ENCODE data around the gene CCRL2.

CCRL2 gene

GRCh38 chr3:46406788-46407611 is at the start of gene CCRL2, which contains the start of gene CCR5AS:
CCRL2 (plus strand) TSS chr3:46407259; CDS start chr3:46408080, 821 bp downstream.
CCR5AS (minus strand) TSS chr3:46407066.
- peak in 2 of 3 experiments; percentile 3 to 5 for DNase-seq (ENCODE audit: low read depth in 3 of 3)

- DNase-seq (ENCODE audit: low read depth in 3 of 3) = no peak
Measured at GRCh38 chr3:46358466-46358865, 48.6 kb upstream of the CCRL2 start.

DNA sequence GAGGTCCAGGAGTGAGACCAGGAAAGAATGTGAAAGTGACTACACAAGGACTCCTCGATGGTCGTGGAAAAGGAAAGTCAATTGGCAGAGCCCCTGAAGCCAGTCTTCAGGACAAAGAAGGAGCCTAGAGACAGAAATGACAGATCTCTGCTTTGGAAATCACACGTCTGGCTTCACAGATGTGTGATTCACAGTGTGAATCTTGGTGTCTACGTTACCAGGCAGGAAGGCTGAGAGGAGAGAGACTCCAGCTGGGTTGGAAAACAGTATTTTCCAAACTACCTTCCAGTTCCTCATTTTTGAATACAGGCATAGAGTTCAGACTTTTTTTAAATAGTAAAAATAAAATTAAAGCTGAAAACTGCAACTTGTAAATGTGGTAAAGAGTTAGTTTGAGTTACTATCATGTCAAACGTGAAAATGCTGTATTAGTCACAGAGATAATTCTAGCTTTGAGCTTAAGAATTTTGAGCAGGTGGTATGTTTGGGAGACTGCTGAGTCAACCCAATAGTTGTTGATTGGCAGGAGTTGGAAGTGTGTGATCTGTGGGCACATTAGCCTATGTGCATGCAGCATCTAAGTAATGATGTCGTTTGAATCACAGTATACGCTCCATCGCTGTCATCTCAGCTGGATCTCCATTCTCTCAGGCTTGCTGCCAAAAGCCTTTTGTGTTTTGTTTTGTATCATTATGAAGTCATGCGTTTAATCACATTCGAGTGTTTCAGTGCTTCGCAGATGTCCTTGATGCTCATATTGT is 47.1 kb upstream of the CCRL2 start:
- no peak for DNase-seq (ENCODE audit: low read depth in 3 of 3)

DNA sequence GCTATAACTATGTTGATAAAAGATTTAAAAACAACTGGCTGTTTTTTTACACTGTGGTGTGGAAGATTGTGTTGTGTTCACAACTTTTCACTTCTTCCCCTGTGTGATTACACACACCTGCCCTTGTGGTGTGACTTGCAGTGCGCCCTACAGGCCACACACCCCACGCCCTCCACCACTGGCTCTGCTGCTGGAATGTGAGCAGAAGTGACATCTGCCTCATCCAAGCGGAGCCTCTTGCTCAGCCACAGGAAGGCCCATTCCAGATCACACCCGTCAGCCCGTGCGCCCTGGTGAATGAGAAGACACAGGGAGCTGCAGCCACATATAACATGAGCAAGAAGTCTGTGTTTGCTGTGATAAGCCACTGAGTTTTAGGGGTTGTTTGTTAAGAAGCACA is 46.2 kb upstream of the CCRL2 start:
- DNase-seq (ENCODE audit: low read depth in 3 of 3) = no peak

DNA sequence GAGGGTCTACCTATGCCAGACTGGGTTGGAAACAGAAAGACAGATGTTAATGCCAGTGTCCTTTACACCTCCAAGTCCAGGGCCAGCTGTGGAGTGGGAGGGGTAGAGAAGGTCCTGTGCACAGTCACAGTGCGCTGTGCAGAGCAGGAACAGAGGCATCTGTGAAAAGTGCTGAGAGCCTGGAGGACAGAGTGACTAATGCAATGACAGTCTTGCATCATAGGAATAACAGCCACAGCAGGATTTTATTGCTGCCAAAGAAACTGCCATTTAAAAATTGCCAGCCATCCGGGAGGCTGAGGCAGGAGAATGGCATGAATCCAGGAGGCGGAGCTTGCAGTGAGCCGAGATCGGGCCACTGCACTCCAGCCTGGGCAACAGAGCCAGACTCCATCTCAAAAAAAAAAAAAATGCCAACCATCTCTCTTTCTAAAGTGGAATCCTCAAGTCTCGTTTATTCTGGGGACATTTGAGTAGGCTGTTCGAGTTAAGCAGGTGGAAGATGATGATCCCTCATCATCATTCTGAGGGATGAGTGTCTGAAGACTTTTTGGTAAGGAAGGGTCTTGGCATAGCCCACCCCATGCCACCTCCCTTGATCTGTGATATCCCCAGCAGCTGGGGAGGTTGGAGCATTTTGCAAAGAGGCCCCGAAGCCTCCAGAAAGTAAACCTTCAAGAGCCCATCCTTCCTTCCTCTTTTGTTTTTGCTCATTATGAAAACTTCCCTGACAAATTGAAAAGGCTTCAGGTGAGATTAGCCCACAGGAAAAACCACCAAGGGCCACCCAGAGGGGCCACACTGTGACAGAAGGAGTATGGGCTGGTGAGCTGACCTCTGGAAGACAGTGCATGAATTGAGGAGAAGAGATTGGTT is 45.4 kb upstream of the CCRL2 start:
- no peak for DNase-seq (ENCODE audit: low read depth in 3 of 3)

DNA sequence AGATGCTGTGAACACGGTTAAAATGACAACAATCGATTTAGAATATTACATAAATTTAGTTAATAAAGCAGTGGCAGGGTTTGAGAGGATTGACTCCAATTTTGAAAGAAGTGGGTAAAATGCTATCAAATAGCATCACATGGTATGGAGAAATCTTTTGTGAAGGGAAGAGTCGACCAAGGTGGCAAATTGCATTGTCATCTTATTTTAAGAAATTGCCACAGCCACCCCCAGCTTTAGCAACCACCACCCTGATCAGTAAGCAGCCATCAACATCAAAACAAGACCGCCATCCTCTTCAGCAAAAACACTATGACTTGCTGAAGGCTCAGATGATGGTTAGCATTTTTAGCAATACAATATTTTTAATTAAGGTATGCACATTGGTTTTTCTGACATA is 42.0 kb upstream of the CCRL2 start:
- DNase-seq (ENCODE audit: low read depth in 3 of 3) = no peak

DNA sequence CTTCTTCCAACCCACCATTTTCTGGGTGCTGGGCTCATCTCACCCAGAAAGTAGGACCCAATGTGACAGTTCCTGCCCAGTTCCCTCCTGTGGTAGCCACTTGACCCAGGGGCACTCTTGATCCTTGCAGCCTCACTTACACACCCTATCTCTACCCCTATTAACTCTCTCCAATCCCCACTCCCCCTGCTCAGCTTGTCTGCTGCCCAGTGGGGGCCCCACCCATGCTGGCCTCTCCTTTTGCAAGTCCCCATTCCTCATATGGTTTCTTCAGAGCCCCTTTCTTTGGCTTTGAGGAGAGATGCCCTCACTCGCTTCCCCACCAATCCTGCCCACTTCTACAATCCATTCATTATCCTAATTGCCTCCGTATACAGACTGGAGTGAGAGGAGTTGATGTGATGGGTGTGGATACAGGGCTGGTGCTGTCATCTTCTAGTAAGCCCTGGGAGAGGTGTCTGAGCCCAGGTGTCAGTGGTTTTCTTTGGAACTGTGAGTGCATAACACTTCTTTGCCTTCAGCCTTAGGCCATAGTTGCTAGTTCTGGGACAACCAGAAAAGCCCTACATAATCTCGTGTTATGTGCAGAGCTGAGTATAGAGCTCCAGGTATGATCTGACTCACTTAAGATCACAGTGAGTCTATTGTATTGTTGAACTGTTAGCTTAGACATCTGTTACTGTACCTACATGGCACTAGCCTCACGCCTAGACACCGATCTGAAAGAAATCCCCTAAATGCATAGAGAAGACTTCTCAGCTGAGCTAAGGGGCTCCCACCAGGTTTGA is 41.1 kb upstream of the CCRL2 start:
- DNase-seq (ENCODE audit: low read depth in 3 of 3) = no peak

DNA sequence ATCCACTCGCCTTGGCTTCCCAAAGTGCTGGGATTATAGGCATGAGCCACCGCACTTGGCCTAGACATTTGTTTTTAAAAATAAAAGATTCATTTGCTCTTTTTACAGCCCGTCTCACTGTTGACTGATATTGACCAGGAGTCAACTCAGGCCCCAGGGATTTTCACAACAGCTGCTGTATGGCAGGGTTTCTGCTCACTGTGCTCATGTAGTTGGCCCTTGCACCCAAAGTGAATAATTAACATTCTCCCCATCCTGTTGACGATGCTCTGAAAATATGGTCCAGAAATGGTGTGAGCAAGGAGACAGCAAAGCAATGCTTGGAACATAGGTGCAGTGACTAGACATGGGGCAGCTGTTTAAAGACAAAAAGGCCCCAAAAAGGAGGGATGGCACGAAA is 39.2 kb upstream of the CCRL2 start:
- no peak for DNase-seq (ENCODE audit: low read depth in 3 of 3)

DNA sequence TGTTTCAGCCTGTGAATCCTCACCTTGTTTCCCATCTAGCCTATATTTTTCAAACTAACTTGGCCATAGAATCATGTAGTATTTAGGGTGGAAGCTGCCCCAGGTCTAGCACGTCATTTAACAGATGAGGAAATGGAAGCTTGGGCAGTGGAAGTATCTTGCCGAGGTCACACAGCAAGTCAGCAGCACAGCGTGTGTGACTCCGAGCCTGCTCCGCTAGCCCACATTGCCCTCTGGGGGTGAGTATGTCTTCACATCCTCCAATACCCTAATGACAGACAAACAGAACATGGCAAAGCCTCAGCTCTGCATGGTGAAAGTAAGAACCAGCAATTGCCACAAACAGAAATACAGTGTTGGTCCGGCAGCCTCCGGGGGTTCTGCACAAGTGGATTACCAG is 38.5 kb upstream of the CCRL2 start:
- peak; percentile 12 to 45 (median 23) for DNase-seq (ENCODE audit: low read depth in 3 of 3)

DNA sequence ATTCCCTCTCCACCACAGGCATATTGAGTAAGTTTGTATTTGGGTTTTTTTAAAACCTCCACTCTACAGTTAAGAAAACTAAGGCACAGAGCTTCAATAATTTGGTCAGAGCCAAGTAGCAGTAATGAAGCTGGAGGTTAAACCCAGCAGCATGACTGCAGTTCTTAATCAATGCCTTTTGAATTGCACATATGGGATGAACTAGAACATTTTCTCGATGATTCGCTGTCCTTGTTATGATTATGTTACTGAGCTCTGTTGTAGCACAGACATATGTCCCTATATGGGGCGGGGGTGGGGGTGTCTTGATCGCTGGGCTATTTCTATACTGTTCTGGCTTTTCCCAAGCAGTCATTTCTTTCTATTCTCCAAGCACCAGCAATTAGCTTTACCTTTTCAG is 37.9 kb upstream of the CCRL2 start:
- no peak for DNase-seq (ENCODE audit: low read depth in 3 of 3)

GRCh38 chr3:46369675-46370132 is 37.4 kb upstream of the CCRL2 start:
- no peak for DNase-seq (ENCODE audit: low read depth in 3 of 3)

DNA sequence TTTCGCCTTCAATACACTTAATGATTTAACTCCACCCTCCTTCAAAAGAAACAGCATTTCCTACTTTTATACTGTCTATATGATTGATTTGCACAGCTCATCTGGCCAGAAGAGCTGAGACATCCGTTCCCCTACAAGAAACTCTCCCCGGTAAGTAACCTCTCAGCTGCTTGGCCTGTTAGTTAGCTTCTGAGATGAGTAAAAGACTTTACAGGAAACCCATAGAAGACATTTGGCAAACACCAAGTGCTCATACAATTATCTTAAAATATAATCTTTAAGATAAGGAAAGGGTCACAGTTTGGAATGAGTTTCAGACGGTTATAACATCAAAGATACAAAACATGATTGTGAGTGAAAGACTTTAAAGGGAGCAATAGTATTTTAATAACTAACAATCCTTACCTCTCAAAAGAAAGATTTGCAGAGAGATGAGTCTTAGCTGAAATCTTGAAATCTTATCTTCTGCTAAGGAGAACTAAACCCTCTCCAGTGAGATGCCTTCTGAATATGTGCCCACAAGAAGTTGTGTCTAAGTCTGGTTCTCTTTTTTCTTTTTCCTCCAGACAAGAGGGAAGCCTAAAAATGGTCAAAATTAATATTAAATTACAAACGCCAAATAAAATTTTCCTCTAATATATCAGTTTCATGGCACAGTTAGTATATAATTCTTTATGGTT is 36.1 kb upstream of the CCRL2 start, which contains the start of gene CCR5:
Gene CCR5 (plus strand): TSS at position 108 of the 680 bp plus-strand sequence. CDS start 1,957 bp downstream, outside the sequence.
- no peak for DNase-seq (ENCODE audit: low read depth in 3 of 3)

GRCh38 chr3:46371519-46372340 is 35.3 kb upstream of the CCRL2 start:
- DNase-seq (ENCODE audit: low read depth in 3 of 3) = no peak

DNA sequence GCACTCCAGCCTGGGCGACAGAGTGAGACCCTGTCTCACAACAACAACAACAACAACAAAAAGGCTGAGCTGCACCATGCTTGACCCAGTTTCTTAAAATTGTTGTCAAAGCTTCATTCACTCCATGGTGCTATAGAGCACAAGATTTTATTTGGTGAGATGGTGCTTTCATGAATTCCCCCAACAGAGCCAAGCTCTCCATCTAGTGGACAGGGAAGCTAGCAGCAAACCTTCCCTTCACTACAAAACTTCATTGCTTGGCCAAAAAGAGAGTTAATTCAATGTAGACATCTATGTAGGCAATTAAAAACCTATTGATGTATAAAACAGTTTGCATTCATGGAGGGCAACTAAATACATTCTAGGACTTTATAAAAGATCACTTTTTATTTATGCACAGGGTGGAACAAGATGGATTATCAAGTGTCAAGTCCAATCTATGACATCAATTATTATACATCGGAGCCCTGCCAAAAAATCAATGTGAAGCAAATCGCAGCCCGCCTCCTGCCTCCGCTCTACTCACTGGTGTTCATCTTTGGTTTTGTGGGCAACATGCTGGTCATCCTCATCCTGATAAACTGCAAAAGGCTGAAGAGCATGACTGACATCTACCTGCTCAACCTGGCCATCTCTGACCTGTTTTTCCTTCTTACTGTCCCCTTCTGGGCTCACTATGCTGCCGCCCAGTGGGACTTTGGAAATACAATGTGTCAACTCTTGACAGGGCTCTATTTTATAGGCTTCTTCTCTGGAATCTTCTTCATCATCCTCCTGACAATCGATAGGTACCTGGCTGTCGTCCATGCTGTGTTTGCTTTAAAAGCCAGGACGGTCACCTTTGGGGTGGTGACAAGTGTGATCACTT is 34.3 kb upstream of the CCRL2 start:
- DNase-seq (ENCODE audit: low read depth in 3 of 3) = no peak

- no peak for DNase-seq (ENCODE audit: low read depth in 3 of 3)
Measured at GRCh38 chr3:46374755-46375154, 32.3 kb upstream of the CCRL2 start.

- DNase-seq (ENCODE audit: low read depth in 3 of 3) = no peak
Measured at GRCh38 chr3:46375218-46375617, 31.8 kb upstream of the CCRL2 start.

GRCh38 chr3:46375814-46376213 is 31.2 kb upstream of the CCRL2 start:
- DNase-seq (ENCODE audit: low read depth in 3 of 3) = no peak

DNA sequence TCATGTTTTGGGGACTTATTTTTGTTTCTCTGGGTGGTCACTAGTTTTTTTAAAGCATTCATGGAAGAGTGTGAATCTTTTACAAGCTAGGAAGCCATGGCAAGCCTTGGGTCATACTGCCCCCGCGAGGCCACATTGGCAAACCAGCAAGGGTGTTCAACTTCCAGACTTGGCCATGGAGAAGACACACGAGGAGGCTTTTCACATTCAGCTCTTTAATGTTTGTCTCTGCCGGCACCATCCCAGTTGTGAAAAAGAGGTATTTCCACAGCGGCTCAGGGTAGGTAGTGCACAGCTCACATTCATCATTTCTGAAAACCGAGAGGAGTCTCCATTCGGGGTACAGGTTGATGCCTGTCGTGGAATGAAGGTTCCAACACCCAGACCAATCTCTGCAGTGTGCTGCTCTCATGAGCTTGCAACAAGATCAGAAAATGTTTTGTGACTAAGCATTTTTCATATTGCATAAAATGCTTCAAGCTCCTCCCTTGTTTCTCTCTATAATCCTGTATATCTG is 28.6 kb upstream of the CCRL2 start:
- peak; percentile 30 to 40 (median 32) for DNase-seq (ENCODE audit: low read depth in 3 of 3)
